IMR-90 (cell line): ENCODE data around the gene PDGFRA. TPM values are rescaled to one million over a fixed set of nuclear protein-coding genes. Genes with fewer than 3 reads are reported as not detected.

Experiments
- ATAC-seq: fragments of 200-7000 bp; cut with Tn5 transposase; 2 replicates; pipeline ENCODE4 v1.9.1; 2020; ENCODE audit warnings: low read depth, mild to moderate bottlenecking, moderate library complexity
- BruUV-seq: library from RNA; stranded (reverse); fragments of 400-500 nt; replicated peaks from 2 replicates; lab custom pipeline; 2021; lab: Mats Ljungman, UMichigan
- CTCF ChIA-PET: fragments of 300-600 bp; formaldehyde crosslinking; extraction: SDS; loops from one replicate; lab custom pipeline; 2021; ENCODE audit warnings: antibody characterized with exemption; lab: Yijun Ruan, JAX
- POLR2A ChIA-PET: fragments of 300-600 bp; sonication (Branson Sonifier 250); formaldehyde crosslinking; loops from one replicate; lab custom pipeline; 2022; ENCODE audit warnings: antibody characterized with exemption; ENCODE audit not compliant: unreplicated experiment; lab: Charles Lee
- DNase-seq: peaks from one replicate; pipeline ENCODE4 v3.0.0; 2013
- H2AFZ ChIP-seq: replicated peaks from 2 replicates; pipeline ENCODE3; 2013; ENCODE audit warnings: low read length, mild to moderate bottlenecking; ENCODE audit not compliant: poor library complexity
- H2AK5ac ChIP-seq: 2 replicates; pipeline ENCODE4 v1.6.1; 2013; ENCODE audit warnings: low read depth, low read length, inconsistent platforms
- H2AK9ac ChIP-seq: replicated peaks from 2 replicates; pipeline ENCODE3; 2013; ENCODE audit warnings: mild to moderate bottlenecking, low read depth, low read length, moderate library complexity; ENCODE audit not compliant: poor library complexity
- H2BK120ac ChIP-seq: 2 replicates; pipeline ENCODE4 v1.6.1; 2013; ENCODE audit warnings: low read depth, low read length, inconsistent platforms
- H2BK15ac ChIP-seq: 3 replicates; pipeline ENCODE4 v1.6.1; 2013; ENCODE audit warnings: low read depth, low read length, inconsistent platforms
- H2BK20ac ChIP-seq: 2 replicates; pipeline ENCODE4 v1.6.1; 2013; ENCODE audit warnings: low read depth, mild to moderate bottlenecking, inconsistent platforms, low read length, moderate library complexity
- H2BK5ac ChIP-seq: 2 replicates; pipeline ENCODE4 v1.6.1; 2013; ENCODE audit warnings: mild to moderate bottlenecking, low read depth, low read length, inconsistent platforms; ENCODE audit not compliant: poor library complexity, severe bottlenecking
- H3K14ac ChIP-seq: replicated peaks from 2 replicates; pipeline ENCODE4 v1.6.1; 2013; ENCODE audit warnings: low read depth, low read length, inconsistent platforms
- H3K18ac ChIP-seq: 2 replicates; pipeline ENCODE4 v1.6.1; 2013; ENCODE audit warnings: low read depth, low read length, control low read depth
- H3K23ac ChIP-seq: 2 replicates; pipeline ENCODE4 v1.6.1; 2013; ENCODE audit warnings: low read depth, low read length, inconsistent platforms
- H3K27ac ChIP-seq: 2 replicates; pipeline ENCODE4 v1.5.1; 2013; ENCODE audit warnings: mild to moderate bottlenecking, control low read depth, low read length; ENCODE audit not compliant: insufficient read depth
- H3K27me3 ChIP-seq: 2 replicates; pipeline ENCODE4 v1.6.1; 2013; ENCODE audit warnings: low read length; ENCODE audit not compliant: control insufficient read depth, insufficient read depth
- H3K36me3 ChIP-seq: 2 replicates; pipeline ENCODE4 v1.6.1; 2013; ENCODE audit warnings: low read length, mixed read lengths; ENCODE audit not compliant: control insufficient read depth, insufficient read depth
- H3K4ac ChIP-seq: 2 replicates; pipeline ENCODE4 v1.6.1; 2013; ENCODE audit warnings: low read depth, low read length, inconsistent platforms
- H3K4me1 ChIP-seq: 2 replicates; pipeline ENCODE4 v1.6.1; 2013; ENCODE audit warnings: low read length, mixed read lengths; ENCODE audit not compliant: control insufficient read depth, insufficient read depth
- H3K4me2 ChIP-seq: 2 replicates; pipeline ENCODE4 v1.6.1; 2013; ENCODE audit warnings: low read depth, mild to moderate bottlenecking, control low read depth, low read length, moderate library complexity
- H3K4me3 ChIP-seq: 2 replicates; pipeline ENCODE4 v1.5.1; 2013; ENCODE audit warnings: low read depth, mild to moderate bottlenecking, control low read depth, low read length, moderate library complexity; ENCODE audit not compliant: insufficient read depth
- H3K56ac ChIP-seq: 2 replicates; pipeline ENCODE4 v1.6.1; 2013; ENCODE audit warnings: low read length, inconsistent platforms; ENCODE audit not compliant: insufficient read depth; ENCODE audit errors: extremely low read depth
- H3K79me1 ChIP-seq, 2 experiments: 2 replicates each; pipeline ENCODE4 v1.6.1; 2013; ENCODE audit warnings: low read length in 2 of 2, inconsistent platforms in 1 of 2, low read depth in 1 of 2
- H3K9ac ChIP-seq: 2 replicates; pipeline ENCODE4 v1.6.1; 2013; ENCODE audit warnings: low read depth, low read length, control low read depth
- H3K9me1 ChIP-seq: 2 replicates; pipeline ENCODE4 v1.6.1; 2013; ENCODE audit warnings: low read length, inconsistent platforms; ENCODE audit not compliant: insufficient read depth
- H3K9me3 ChIP-seq: 2 replicates; pipeline ENCODE4 v1.6.1; 2013; ENCODE audit warnings: low read length; ENCODE audit not compliant: control insufficient read depth, insufficient read depth
- H4K20me1 ChIP-seq: 2 replicates; pipeline ENCODE4 v1.6.1; 2013; ENCODE audit warnings: low read length, inconsistent platforms; ENCODE audit not compliant: insufficient read depth
- H4K5ac ChIP-seq: 2 replicates; pipeline ENCODE4 v1.6.1; 2013; ENCODE audit warnings: mild to moderate bottlenecking, low read depth, low read length, control low read depth
- H4K8ac ChIP-seq, 2 experiments: 2 replicates each; pipeline ENCODE4 v1.6.1; 2013; ENCODE audit warnings: low read depth in 2 of 2, low read length in 2 of 2, control low read depth in 1 of 2, inconsistent platforms in 1 of 2
- H4K91ac ChIP-seq: 2 replicates; pipeline ENCODE4 v1.6.1; 2013; ENCODE audit warnings: low read depth, low read length, inconsistent platforms; ENCODE audit not compliant: insufficient read depth
- BHLHE40 ChIP-seq: fragments of 150-350 bp; IDR thresholded peaks from 2 replicates; pipeline ENCODE4 v1.6.1; 2016; ENCODE audit warnings: mild to moderate bottlenecking, low read depth, low read length
- CEBPB ChIP-seq: IDR thresholded peaks from 2 replicates; pipeline ENCODE4 v1.6.1; 2012; ENCODE audit warnings: low read depth, low read length, improper control_type of control experiment
- MAFK ChIP-seq: IDR thresholded peaks from 2 replicates; pipeline ENCODE4 v1.6.1; 2012; ENCODE audit warnings: low read depth, low read length, improper control_type of control experiment
- NFE2L2 ChIP-seq: fragments of 150-350 bp; IDR thresholded peaks from 2 replicates; pipeline ENCODE4 v1.6.1; 2016; ENCODE audit warnings: low read depth, mild to moderate bottlenecking, low read length
- POLR2A ChIP-seq: IDR thresholded peaks from 2 replicates; pipeline ENCODE4 v1.6.1; 2012; ENCODE audit warnings: mild to moderate bottlenecking, low read depth, low read length
- RAD21 ChIP-seq: IDR thresholded peaks from 2 replicates; pipeline ENCODE4 v1.6.1; 2012; ENCODE audit warnings: low read length, improper control_type of control experiment
- RCOR1 ChIP-seq: IDR thresholded peaks from 2 replicates; pipeline ENCODE4 v1.6.1; 2012; ENCODE audit warnings: mild to moderate bottlenecking, low read length, improper control_type of control experiment; ENCODE audit not compliant: insufficient replicate concordance
- SMC3 ChIP-seq: fragments of 150-350 bp; IDR thresholded peaks from 2 replicates; pipeline ENCODE4 v1.6.1; 2016; ENCODE audit warnings: low read depth, mild to moderate bottlenecking, antibody characterized with exemption, low read length, moderate library complexity
- WGBS, 2 experiments: methylation state at CpG; one replicate each; pipeline versions ENCODE4 v1.1.5 to v1.1.7; 2013; ENCODE audit warnings: missing lambda C conversion rate in 2 of 2; ENCODE audit not compliant: insufficient read length in 1 of 2; ENCODE audit errors: extremely low coverage in 2 of 2; 5-methylcytosine and 5-hydroxymethylcytosine counted together
- dilution Hi-C: fragments of 300-500 bp; cut with HindIII; formaldehyde crosslinking; loops from one replicate; pipeline ENCODE4 v1.14.3; 2018; ENCODE audit warnings: low sequenced_read_pairs; ENCODE audit not compliant: unreplicated experiment
- in situ Hi-C: fragments of 300-500 bp; cut with MboI; formaldehyde crosslinking; loops from 3 replicates; pipeline ENCODE4 v1.14.3; 2019; ENCODE audit warnings: low sequenced_read_pairs, inconsistent platforms, mixed read lengths
- intact Hi-C: fragments of 100-400 bp; cut with micrococcal nuclease; formaldehyde crosslinking; loops from 2 replicates; pipeline ENCODE4 v1.10.0; 2022
- polyA plus RNA-seq, 3 experiments: library from polyadenylated mRNA; depleted of rRNA; stranded (reverse); fragments of >200 nt; gene quantifications; 2 replicates each; pipeline ENCODE4 v1.2.3, GENCODE V29; 2012; ENCODE audit warnings: low replicate concordance in 1 of 3
- total RNA-seq: library from RNA; depleted of rRNA; stranded (reverse); fragments of >200 nt; gene quantifications from 2 replicates; pipeline ENCODE4 v1.2.3, GENCODE V29; 2012
- TF ChIP-seq, protein P1 (sequence below): conservative IDR thresholded peaks from 2 replicates; pipeline ENCODE4 v1.5.1; 2012; ENCODE audit warnings: mild to moderate bottlenecking, low read depth, low read length, improper control_type of control experiment
- TF ChIP-seq, protein P2 (sequence below): fragments of 150-350 bp; IDR thresholded peaks from 2 replicates; pipeline ENCODE4 v1.6.1; 2016; ENCODE audit warnings: low read depth, mild to moderate bottlenecking, low read length, moderate library complexity, borderline replicate concordance
- TF ChIP-seq, protein P3 (sequence below): fragments of 150-350 bp; IDR thresholded peaks from 2 replicates; pipeline ENCODE4 v1.6.1; 2017; ENCODE audit warnings: mild to moderate bottlenecking, antibody characterized with exemption, low read length, low read depth

PDGFRA gene
- total and polyA plus RNA-seq, 2 of the 4 experiments (the other 2 are of a cell fraction), result 60.8 to 168 TPM

DNA sequence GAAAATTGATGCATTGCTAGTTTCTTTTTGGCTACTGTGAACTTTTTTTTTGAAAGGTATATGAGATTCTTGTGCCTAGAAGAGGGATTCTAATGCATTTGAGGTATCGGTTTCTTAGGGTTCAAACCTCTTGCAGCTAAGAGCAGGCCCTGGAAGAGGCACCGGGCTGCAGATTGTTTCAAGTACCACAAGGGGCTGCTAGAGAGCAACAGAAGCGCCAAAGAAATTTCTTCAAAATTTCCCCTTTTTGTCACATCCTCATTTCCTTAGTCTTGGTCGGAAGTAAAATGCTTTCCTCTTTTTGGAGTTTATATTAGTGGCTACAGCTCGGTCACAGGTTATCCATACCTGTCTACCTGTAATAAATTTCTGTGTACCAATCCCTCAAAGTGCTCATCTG, 89.8 kb downstream of the PDGFRA start:
- Histone ChIP-seq H3K4me3 (no peak overlapping the region), H2BK5ac (no peak overlapping the region), H4K20me1 (no peaks in the 10 kb centered on the region), H2BK120ac (no peak overlapping the region), H4K8ac (no peak overlapping the region), H3K4me2 (no peak overlapping the region), H3K27me3 (no peaks in the 10 kb centered on the region; the same call in 1 of the 2 replicates), H3K9ac (no peak overlapping the region), H3K4ac (no peak overlapping the region), H2AK9ac (no peak overlapping the region), H2BK15ac (no peak overlapping the region), H4K91ac (no peak overlapping the region), H3K27ac (no peak overlapping the region), H2BK20ac (no peak overlapping the region), H3K9me1 (no peaks in the 10 kb centered on the region), H3K56ac (no peak overlapping the region), H3K18ac (no peak overlapping the region), H3K36me3 (no peaks in the 10 kb centered on the region), H3K9me3 (no peaks in the 10 kb centered on the region), H3K14ac (no peak overlapping the region), H3K4me1 (no peaks in the 10 kb centered on the region), H3K23ac (no peak overlapping the region), H2AFZ (peak overlapping the region; percentile 4), H4K5ac (no peak overlapping the region), H3K79me1 (no peaks in the 10 kb centered on the region), H2AK5ac (no peak overlapping the region)
- ATAC-seq (peak; percentile 74), DNase-seq (peak; percentile 58)
- ChIA-PET CTCF (interaction anchor here (0.6 to 1.9 kb wide), 12 partner anchors 9 to 532 kb away, joined by 3 to 8 read pairs (median 3); no protein-coding TSS in a partner anchor), POLR2A (no interaction called here)
- no TSS peak for BruUV-seq
- WGBS, 2 experiments, result no CpG with 5 or more reads among the region's 5 CpGs
- TF ChIP-seq, protein P1, sequence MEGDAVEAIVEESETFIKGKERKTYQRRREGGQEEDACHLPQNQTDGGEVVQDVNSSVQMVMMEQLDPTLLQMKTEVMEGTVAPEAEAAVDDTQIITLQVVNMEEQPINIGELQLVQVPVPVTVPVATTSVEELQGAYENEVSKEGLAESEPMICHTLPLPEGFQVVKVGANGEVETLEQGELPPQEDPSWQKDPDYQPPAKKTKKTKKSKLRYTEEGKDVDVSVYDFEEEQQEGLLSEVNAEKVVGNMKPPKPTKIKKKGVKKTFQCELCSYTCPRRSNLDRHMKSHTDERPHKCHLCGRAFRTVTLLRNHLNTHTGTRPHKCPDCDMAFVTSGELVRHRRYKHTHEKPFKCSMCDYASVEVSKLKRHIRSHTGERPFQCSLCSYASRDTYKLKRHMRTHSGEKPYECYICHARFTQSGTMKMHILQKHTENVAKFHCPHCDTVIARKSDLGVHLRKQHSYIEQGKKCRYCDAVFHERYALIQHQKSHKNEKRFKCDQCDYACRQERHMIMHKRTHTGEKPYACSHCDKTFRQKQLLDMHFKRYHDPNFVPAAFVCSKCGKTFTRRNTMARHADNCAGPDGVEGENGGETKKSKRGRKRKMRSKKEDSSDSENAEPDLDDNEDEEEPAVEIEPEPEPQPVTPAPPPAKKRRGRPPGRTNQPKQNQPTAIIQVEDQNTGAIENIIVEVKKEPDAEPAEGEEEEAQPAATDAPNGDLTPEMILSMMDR, result peak; percentile 81
- peak; percentile 69 for TF ChIP-seq RAD21
- peak; percentile 71 for TF ChIP-seq SMC3
- no peak for TF ChIP-seq RCOR1
- TF ChIP-seq CEBPB, result no peak
- no peak for TF ChIP-seq POLR2A
- TF ChIP-seq, protein P2, sequence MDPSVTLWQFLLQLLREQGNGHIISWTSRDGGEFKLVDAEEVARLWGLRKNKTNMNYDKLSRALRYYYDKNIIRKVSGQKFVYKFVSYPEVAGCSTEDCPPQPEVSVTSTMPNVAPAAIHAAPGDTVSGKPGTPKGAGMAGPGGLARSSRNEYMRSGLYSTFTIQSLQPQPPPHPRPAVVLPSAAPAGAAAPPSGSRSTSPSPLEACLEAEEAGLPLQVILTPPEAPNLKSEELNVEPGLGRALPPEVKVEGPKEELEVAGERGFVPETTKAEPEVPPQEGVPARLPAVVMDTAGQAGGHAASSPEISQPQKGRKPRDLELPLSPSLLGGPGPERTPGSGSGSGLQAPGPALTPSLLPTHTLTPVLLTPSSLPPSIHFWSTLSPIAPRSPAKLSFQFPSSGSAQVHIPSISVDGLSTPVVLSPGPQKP, result no peak
- TF ChIP-seq NFE2L2, result no peak
- no peak for TF ChIP-seq BHLHE40
- no peak for TF ChIP-seq MAFK
- TF ChIP-seq, protein P3, sequence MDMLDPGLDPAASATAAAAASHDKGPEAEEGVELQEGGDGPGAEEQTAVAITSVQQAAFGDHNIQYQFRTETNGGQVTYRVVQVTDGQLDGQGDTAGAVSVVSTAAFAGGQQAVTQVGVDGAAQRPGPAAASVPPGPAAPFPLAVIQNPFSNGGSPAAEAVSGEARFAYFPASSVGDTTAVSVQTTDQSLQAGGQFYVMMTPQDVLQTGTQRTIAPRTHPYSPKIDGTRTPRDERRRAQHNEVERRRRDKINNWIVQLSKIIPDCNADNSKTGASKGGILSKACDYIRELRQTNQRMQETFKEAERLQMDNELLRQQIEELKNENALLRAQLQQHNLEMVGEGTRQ, result no peak
- dilution Hi-C loops (no loop called here), in situ Hi-C loops (loop anchor here (10.0 kb wide), 1 partner anchor 1006 kb away; no protein-coding TSS in a partner anchor), intact Hi-C loops (loop anchor here (1.0 to 10.0 kb wide), 3 partner anchors 522 to 1006 kb away; no protein-coding TSS in a partner anchor)
